GM19455 (cell line): ENCODE results near the gene VEGFA.
A peak's percentile ranks its signal among the peaks of the same experiment; 100 is the strongest.

ENCODE experiments used
- ATAC-seq: cut with Tn5 transposase; IDR thresholded peaks from one replicate; pipeline ENCODE4 v1.9.1; 2021; ENCODE audit not compliant: unreplicated experiment

VEGFA gene

GRCh38 chr6:43769526-43770371 is at the start of gene VEGFA:
Gene VEGFA, plus strand, starts transcription at chr6:43770211.
- peak; percentile 51 for ATAC-seq

GRCh38 chr6:43720999-43721398 is 49.0 kb upstream of the VEGFA start:
- ATAC-seq: no peak

- ATAC-seq: no peak
These were observed 47.0 kb upstream of the VEGFA start for GRCh38 chr6:43722920-43723545.

- no peak for ATAC-seq
These were observed 46.2 kb upstream of the VEGFA start for GRCh38 chr6:43723737-43724295.

GRCh38 chr6:43724354-43724753 is 45.7 kb upstream of the VEGFA start:
- no peak for ATAC-seq

GRCh38 chr6:43724914-43725642 is 44.9 kb upstream of the VEGFA start:
- no peak for ATAC-seq

- ATAC-seq: no peak
These were observed 44.1 kb upstream of the VEGFA start for GRCh38 chr6:43725643-43726580.

GRCh38 chr6:43727634-43728033 is 42.4 kb upstream of the VEGFA start:
- ATAC-seq: no peak

- no peak for ATAC-seq
These were observed 41.4 kb upstream of the VEGFA start for GRCh38 chr6:43728586-43728985.

GRCh38 chr6:43729537-43729936 is 40.5 kb upstream of the VEGFA start:
- ATAC-seq: no peak

GRCh38 chr6:43730634-43731033 is 39.4 kb upstream of the VEGFA start:
- no peak for ATAC-seq

GRCh38 chr6:43733471-43734293 is 36.3 kb upstream of the VEGFA start:
- ATAC-seq: peak; percentile 64

GRCh38 chr6:43734294-43734665 is 35.7 kb upstream of the VEGFA start:
- ATAC-seq: no peak

- ATAC-seq: no peak
These were observed 34.3 kb upstream of the VEGFA start for GRCh38 chr6:43735642-43736199.

- ATAC-seq: no peak
These were observed 33.7 kb upstream of the VEGFA start for GRCh38 chr6:43736211-43736786.

- no peak for ATAC-seq
These were observed 33.2 kb upstream of the VEGFA start for GRCh38 chr6:43736844-43737243.

- no peak for ATAC-seq
These were observed 32.5 kb upstream of the VEGFA start for GRCh38 chr6:43737272-43738081.

- ATAC-seq: no peak
These were observed 31.7 kb upstream of the VEGFA start for GRCh38 chr6:43738267-43738676.
